Measurements from ENCODE around the gene IKZF3. TPM values are rescaled to one million over a fixed set of nuclear protein-coding genes. Genes with fewer than 3 reads are reported as not detected.

IKZF3 gene
- total RNA-seq, 4 donors from 2014 or later: 0.98 to 1.9 (median 1.4) TPM

DNA sequence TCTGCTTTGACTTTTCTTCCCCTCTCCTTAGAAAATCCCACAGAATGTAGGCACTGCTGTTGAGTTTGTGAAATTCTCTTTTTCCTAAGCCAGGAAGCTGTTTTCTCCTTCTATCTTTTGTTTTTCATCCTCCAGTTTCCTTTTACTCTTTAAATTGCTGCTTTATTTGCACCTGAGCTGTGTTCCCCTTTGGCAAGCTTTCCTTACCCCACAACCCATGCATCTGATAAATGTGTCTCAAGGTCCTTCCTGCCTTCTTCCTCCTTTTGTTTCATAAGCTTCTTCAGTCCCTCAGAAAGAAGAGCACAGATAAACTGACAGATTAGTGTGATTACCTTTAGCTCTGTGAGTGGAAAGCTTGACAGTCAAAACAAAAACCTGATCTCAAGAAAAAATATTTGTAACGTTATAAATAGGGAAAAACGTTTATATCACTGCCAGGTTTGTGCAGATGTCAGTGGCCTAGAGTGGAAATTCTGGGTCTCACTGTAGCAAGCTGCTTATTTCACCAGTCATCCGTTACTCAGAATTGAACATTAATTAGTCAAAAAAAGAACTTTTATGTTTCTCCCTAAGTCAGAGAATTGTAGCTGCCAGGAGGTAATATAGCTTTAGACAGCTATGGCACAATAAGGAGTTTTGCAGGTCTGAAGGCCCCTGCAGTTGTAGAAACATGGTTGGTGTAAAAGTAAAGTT is 30.7 kb upstream of the IKZF3 start:
- TF ChIP-seq, protein P1, sequence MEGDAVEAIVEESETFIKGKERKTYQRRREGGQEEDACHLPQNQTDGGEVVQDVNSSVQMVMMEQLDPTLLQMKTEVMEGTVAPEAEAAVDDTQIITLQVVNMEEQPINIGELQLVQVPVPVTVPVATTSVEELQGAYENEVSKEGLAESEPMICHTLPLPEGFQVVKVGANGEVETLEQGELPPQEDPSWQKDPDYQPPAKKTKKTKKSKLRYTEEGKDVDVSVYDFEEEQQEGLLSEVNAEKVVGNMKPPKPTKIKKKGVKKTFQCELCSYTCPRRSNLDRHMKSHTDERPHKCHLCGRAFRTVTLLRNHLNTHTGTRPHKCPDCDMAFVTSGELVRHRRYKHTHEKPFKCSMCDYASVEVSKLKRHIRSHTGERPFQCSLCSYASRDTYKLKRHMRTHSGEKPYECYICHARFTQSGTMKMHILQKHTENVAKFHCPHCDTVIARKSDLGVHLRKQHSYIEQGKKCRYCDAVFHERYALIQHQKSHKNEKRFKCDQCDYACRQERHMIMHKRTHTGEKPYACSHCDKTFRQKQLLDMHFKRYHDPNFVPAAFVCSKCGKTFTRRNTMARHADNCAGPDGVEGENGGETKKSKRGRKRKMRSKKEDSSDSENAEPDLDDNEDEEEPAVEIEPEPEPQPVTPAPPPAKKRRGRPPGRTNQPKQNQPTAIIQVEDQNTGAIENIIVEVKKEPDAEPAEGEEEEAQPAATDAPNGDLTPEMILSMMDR (IDR thresholded peaks at IDR 0.05; ENCODE audit: low read depth): no peak

DNA sequence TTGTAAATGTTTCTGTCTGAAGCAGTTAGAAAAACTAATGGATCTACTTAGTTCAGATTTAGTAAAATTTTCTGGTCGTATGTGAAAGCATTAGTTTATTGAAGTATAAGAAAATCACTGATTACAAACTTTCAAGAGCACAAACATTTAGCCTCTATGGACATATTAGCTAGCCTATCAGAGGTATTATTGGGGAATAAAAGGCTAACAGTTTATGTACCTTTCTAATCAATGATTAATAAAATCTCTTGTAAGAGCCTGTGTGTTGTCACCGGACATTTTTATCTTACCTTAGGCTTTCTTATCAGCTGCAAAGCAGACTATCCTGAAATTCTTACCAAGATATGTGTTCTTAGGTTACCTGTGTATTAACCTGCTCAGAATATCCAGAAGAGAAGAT is 25.1 kb upstream of the IKZF3 start:
- TF ChIP-seq, protein P1 (IDR thresholded peaks at IDR 0.05; ENCODE audit: low read depth): no peak

DNA sequence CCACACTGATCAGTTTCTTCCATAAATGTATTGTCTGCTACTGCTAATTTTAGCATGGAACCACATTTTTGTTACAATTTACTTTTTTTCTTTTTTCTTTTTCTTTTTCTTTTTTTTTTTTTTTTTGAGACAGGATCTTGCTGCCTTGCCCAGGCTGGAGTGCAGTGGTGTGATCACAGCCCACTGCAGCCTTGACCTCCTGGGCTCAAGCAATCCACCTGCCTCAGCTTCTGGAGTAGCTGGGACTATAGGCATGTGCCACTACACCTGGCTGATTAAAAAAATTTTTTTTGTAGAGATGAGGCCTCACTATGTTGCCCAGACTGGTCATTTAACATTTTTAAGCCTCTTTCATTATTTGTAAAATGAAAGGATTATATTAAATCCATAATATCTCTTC is 23.0 kb upstream of the IKZF3 start:
- TF ChIP-seq, protein P1 (IDR thresholded peaks at IDR 0.05; ENCODE audit: low read depth): no peak

DNA sequence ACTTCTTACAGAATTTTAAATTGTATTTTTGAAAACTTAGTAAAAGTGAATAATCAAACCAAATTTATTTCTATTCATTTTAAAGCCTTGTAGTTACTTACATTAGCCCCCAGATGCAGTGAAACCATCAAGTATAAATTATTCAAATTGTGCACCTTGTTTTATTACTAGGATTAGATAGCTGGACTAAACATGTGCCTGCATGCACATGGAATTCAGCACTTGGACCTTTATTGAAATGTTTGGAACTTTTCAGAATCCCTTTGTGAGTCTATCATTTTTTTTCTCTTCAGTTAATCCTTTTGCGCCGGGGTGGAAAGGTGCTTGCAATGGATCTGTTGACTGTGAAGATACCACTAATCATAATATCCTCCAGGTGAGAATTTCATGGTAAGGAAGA is 8.6 kb upstream of the IKZF3 start:
- TF ChIP-seq, protein P1 (IDR thresholded peaks at IDR 0.05; ENCODE audit: low read depth): no peak

DNA sequence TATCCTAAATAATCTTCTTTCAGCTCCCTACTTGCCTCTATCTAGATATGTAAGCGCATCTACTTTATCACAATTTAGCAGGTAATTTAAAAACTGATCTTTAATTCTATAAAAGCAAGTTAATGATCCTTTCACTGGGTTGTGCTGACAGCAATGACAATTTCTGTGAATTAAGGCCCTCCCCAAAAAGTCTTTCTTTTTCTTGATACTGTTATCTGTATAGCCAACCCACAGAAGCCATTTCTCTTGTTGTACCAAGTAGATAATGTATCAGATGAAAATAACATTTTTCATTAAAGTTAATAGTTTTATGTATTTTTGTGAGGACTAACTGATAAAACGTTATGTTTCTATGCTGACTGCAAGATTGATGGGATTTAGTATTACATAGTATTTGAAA is 7.7 kb upstream of the IKZF3 start:
- TF ChIP-seq, protein P1 (IDR thresholded peaks at IDR 0.05; ENCODE audit: low read depth): no peak

DNA sequence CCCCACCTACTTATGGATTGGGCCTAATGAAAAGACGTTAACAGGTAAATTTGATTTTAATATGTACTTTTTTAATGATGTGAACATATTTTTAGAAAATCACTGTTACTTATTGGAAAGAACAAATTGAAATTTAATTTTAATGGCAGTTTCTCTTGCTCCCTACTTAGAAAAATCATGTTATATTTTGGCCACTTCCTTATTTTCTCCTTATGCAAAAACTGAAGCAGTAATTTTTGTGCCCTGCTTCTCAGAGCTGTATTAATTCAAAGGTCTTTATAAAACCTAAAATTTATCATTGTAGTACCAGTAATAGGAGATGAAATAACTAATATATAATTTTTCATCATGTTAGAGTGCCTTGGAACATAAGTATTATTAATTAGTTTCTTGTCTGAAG is 6.7 kb upstream of the IKZF3 start:
- TF ChIP-seq, protein P1 (IDR thresholded peaks at IDR 0.05; ENCODE audit: low read depth): no peak

DNA sequence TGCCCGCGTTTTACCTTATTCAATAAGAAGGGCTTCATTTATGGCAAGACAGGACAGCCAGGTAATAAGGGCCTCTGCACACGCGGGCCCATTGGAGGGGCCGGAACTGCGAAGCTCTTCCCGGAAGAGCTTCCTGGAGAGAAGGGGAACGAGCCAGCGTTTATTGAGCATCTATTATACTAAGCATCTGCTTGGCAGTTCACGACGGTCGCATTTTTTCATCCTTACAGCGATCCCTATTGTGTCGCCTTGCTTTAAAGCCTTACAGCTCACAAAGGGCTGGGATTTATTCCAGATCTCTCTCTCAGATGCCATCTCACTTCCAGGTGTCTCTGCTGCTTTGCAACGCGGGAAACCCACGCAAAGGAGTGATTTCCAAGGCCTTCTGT is 4.4 kb upstream of the IKZF3 start:
- TF ChIP-seq, protein P1 (IDR thresholded peaks at IDR 0.05; ENCODE audit: low read depth): no peak
